Neural cell (in vitro differentiated cells): ENCODE measurements around the gene TMEM131. TPM values are rescaled to one million over a fixed set of nuclear protein-coding genes. Genes with fewer than 3 reads are reported as not detected.

ENCODE experiments used
- H2AFZ ChIP-seq: fragments of 200-600, 300-800 bp; sonication (generic), shearing (Covaris generic); 2 replicates; pipeline ENCODE4 v1.6.0; 2014; ENCODE audit warnings: low read depth, mild to moderate bottlenecking, antibody characterized with exemption, low read length, moderate library complexity
- H3F3A ChIP-seq: fragments of 200-600 bp; shearing (Covaris generic); 2 replicates; pipeline ENCODE4 v1.6.1; 2016; ENCODE audit warnings: mild to moderate bottlenecking, moderate library complexity, mixed read lengths, antibody characterized with exemption, low read length; ENCODE audit not compliant: insufficient read depth, poor library complexity, severe bottlenecking
- H3K27ac ChIP-seq: fragments of 200-600, 300-800 bp; sonication (generic), shearing (Covaris generic); 2 replicates; pipeline ENCODE4 v1.5.1; 2014; ENCODE audit warnings: mild to moderate bottlenecking, low read length, moderate library complexity
- H3K27me3 ChIP-seq: fragments of 300-800, 200-600 bp; sonication (generic), shearing (Covaris generic); 2 replicates; pipeline ENCODE4 v1.6.0; 2014; ENCODE audit warnings: mild to moderate bottlenecking, low read depth, low read length, moderate library complexity; ENCODE audit not compliant: insufficient read depth
- H3K36me3 ChIP-seq: fragments of 300-800, 200-600 bp; sonication (generic), shearing (Covaris generic); 2 replicates; pipeline ENCODE4 v1.5.1; 2014; ENCODE audit warnings: mild to moderate bottlenecking, antibody characterized with exemption, low read length, moderate library complexity; ENCODE audit not compliant: insufficient read depth
- H3K4me2 ChIP-seq: fragments of 300-800, 200-600 bp; sonication (generic), shearing (Covaris generic); 2 replicates; pipeline ENCODE4 v1.6.0; 2014; ENCODE audit warnings: mild to moderate bottlenecking, low read length
- H3K4me3 ChIP-seq: fragments of 300-800, 200-600 bp; sonication (generic), shearing (Covaris generic); 2 replicates; pipeline ENCODE4 v1.5.1; 2014; ENCODE audit warnings: mild to moderate bottlenecking, low read length, moderate library complexity
- H3K79me2 ChIP-seq: fragments of 200-600 bp; shearing (Covaris generic); replicated peaks from 2 replicates; pipeline ENCODE4 v1.6.0; 2014; ENCODE audit warnings: mild to moderate bottlenecking, low read length, moderate library complexity; ENCODE audit not compliant: insufficient read depth
- H3K9ac ChIP-seq: fragments of 300-800, 200-600 bp; sonication (generic), shearing (Covaris generic); 2 replicates; pipeline ENCODE4 v1.6.1; 2016; ENCODE audit warnings: mild to moderate bottlenecking, low read length, mixed read lengths
- H3K9me2 ChIP-seq: fragments of 200-600 bp; shearing (Covaris generic); 2 replicates; pipeline ENCODE4 v1.6.1; 2016; ENCODE audit warnings: mild to moderate bottlenecking, low read length, mixed read lengths; ENCODE audit not compliant: insufficient read depth
- H3K9me3 ChIP-seq: fragments of 200-600, 300-800 bp; sonication (generic), shearing (Covaris generic); 2 replicates; pipeline ENCODE4 v1.6.1; 2016; ENCODE audit warnings: mild to moderate bottlenecking, mixed run types, low read length, moderate library complexity, mixed read lengths
- H4K20me1 ChIP-seq: fragments of 200-600 bp; shearing (Covaris generic); 2 replicates; pipeline ENCODE4 v1.6.1; 2016; ENCODE audit warnings: mild to moderate bottlenecking, mixed run types; ENCODE audit not compliant: insufficient read depth
- CTCF ChIP-seq: fragments of 450-650 bp; IDR thresholded peaks from 2 replicates; pipeline ENCODE4 v1.5.1; 2014; ENCODE audit warnings: antibody characterized with exemption, mild to moderate bottlenecking, moderate library complexity; ENCODE audit not compliant: poor library complexity, severe bottlenecking
- EP300 ChIP-seq: fragments of 450-650 bp; conservative IDR thresholded peaks from 2 replicates; pipeline ENCODE4 v1.6.1; 2014; ENCODE audit warnings: antibody characterized with exemption, mild to moderate bottlenecking, moderate library complexity; ENCODE audit not compliant: poor library complexity, severe bottlenecking
- EZH2 ChIP-seq: fragments of 200-600, 300-800 bp; shearing (Covaris generic), sonication (generic); IDR thresholded peaks from 2 replicates; pipeline ENCODE4 v1.6.1; 2014; ENCODE audit warnings: antibody characterized with exemption, low read length, borderline replicate concordance, mild to moderate bottlenecking; ENCODE audit not compliant: insufficient read depth, poor library complexity, severe bottlenecking
- MXI1 ChIP-seq: fragments of 450-650 bp; conservative IDR thresholded peaks from 2 replicates; pipeline ENCODE4 v1.6.1; 2014; ENCODE audit warnings: antibody characterized with exemption, mild to moderate bottlenecking; ENCODE audit not compliant: poor library complexity, severe bottlenecking
- POLR2AphosphoS5 ChIP-seq: IDR thresholded peaks from 2 replicates; pipeline ENCODE4 v1.6.1; 2012
- RAD21 ChIP-seq: fragments of 450-650 bp; conservative IDR thresholded peaks from 2 replicates; pipeline ENCODE4 v1.6.1; 2014; ENCODE audit warnings: antibody characterized with exemption, mild to moderate bottlenecking, moderate library complexity
- REST ChIP-seq: IDR thresholded peaks from 2 replicates; pipeline ENCODE4 v1.6.1; 2012; ENCODE audit warnings: borderline replicate concordance
- SMC3 ChIP-seq: fragments of 450-650 bp; conservative IDR thresholded peaks from 2 replicates; pipeline ENCODE4 v1.6.1; 2014; ENCODE audit warnings: antibody characterized with exemption, mild to moderate bottlenecking, moderate library complexity; ENCODE audit not compliant: poor library complexity
- TAF1 ChIP-seq: IDR thresholded peaks from 2 replicates; pipeline ENCODE4 v1.6.1; 2012; ENCODE audit warnings: low read depth
- polyA plus RNA-seq: library from polyadenylated mRNA; depleted of rRNA; stranded (reverse); fragments of >200 nt; gene quantifications from 2 replicates; pipeline ENCODE4 v1.2.3, GENCODE V29; 2014

Gene TMEM131
- polyA plus RNA-seq, 1 donor from 2014 or later = 9.6 TPM

- TF ChIP-seq RAD21 = no peak
- no peak for TF ChIP-seq SMC3
- no peak for TF ChIP-seq EZH2
- TF ChIP-seq CTCF = no peak
- no peak for TF ChIP-seq REST
- no peak for TF ChIP-seq MXI1
- TF ChIP-seq TAF1 = no peak
- no peak for TF ChIP-seq EP300
- TF ChIP-seq POLR2AphosphoS5 = no peak
- Histone ChIP-seq H3K9me3 (peaks cover 10% of the 10 kb centered on the region), H2AFZ (no peak overlapping the region), H3K4me3 (no peak overlapping the region), H3K27ac (no peak overlapping the region), H3K27me3 (no peaks in the 10 kb centered on the region), H3K9me2 (no peaks in the 10 kb centered on the region), H4K20me1 (no peaks in the 10 kb centered on the region), H3K79me2 (peaks cover 74% of the 10 kb centered on the region), H3K9ac (no peak overlapping the region), H3K4me2 (no peak overlapping the region), H3F3A (no peaks in the 10 kb centered on the region), H3K36me3 (no peaks in the 10 kb centered on the region)
Measured at GRCh38 chr2:97985998-97986397, 9.8 kb downstream of the TMEM131 start.

GRCh38 chr2:97983698-97984097, 12.1 kb downstream of the TMEM131 start:
- no peaks in the 10 kb centered on the region for H3K36me3 ChIP-seq
- no peaks in the 10 kb centered on the region for H3K9me2 ChIP-seq
- TF ChIP-seq MXI1 (no peak), EZH2 (no peak), TAF1 (no peak), RAD21 (no peak), SMC3 (no peak), EP300 (no peak), POLR2AphosphoS5 (no peak), REST (no peak), CTCF (no peak)
- H2AFZ ChIP-seq = no peak overlapping the region
- no peak overlapping the region for H3K4me2 ChIP-seq
- H3K27me3 ChIP-seq = no peaks in the 10 kb centered on the region
- peaks cover 71% of the 10 kb centered on the region for H3K79me2 ChIP-seq
- no peaks in the 10 kb centered on the region for H4K20me1 ChIP-seq
- H3K9me3 ChIP-seq = peaks cover 17% of the 10 kb centered on the region
- H3K9ac ChIP-seq = no peak overlapping the region
- no peaks in the 10 kb centered on the region for H3F3A ChIP-seq
- no peak overlapping the region for H3K27ac ChIP-seq
- H3K4me3 ChIP-seq = no peak overlapping the region
